Mesodermal cell (in vitro differentiated cells): Measurements from ENCODE around the gene PTPRK.
"Not testable (repeated sequence)": the region's sequence is repeated elsewhere in the genome, so short reads cannot be mapped to it uniquely, and the experiment has no call there.

Source experiments
- H3K27ac ChIP-seq: 2 replicates; pipeline ENCODE4 v1.7.0; 2013; ENCODE audit warnings: mild to moderate bottlenecking, low read depth, low read length, moderate library complexity; ENCODE audit not compliant: severe bottlenecking
- H3K36me3 ChIP-seq: 2 replicates; pipeline ENCODE4 v1.7.1; 2013; ENCODE audit warnings: mild to moderate bottlenecking, low read length, moderate library complexity; ENCODE audit not compliant: control insufficient read depth, insufficient read depth
- H3K4me1 ChIP-seq: one replicate; pipeline ENCODE4 v1.7.1; 2013; ENCODE audit warnings: mild to moderate bottlenecking, low read length; ENCODE audit not compliant: insufficient read depth, control insufficient read depth, poor library complexity, severe bottlenecking
- H3K4me3 ChIP-seq: 2 replicates; pipeline ENCODE4 v1.7.0; 2013; ENCODE audit warnings: low read length, control low read depth, mild to moderate bottlenecking; ENCODE audit not compliant: insufficient read depth, poor library complexity, severe bottlenecking; ENCODE audit errors: extremely low read depth
- H3K9me3 ChIP-seq: 2 replicates; pipeline ENCODE4 v1.7.1; 2013; ENCODE audit warnings: mild to moderate bottlenecking, low read length, moderate library complexity; ENCODE audit not compliant: control insufficient read depth
- WGBS, 2 experiments: methylation state at CpG; one replicate each; pipeline ENCODE4 v1.1.5; 2013; ENCODE audit warnings: missing lambda C conversion rate in 2 of 2; ENCODE audit not compliant: insufficient coverage in 2 of 2; 5-methylcytosine and 5-hydroxymethylcytosine counted together

PTPRK gene

DNA sequence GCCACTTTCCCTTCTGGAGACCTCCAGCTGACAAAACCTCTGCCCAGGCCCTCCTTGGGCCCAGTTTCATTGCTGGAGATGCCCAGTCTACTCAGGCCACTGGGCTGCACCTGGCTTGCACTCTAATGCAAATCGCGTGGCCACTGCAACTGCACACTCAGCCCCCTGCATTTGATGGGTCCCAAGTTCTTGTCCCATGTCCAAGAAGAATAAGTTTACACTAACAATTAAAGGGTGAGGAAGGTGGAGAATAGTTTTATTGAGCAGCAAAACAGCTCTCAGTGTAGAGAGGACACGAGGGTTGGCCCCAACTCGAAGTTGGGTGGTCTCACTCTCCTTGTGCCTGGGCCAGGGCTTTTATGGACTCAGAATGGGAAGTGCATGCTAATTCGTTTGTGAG, 587.7 kb downstream of the PTPRK start:
- Histone ChIP-seq H3K4me3 (no peak overlapping the region), H3K36me3 (no peaks in the 10 kb centered on the region), H3K27ac (no peak overlapping the region), H3K9me3 (peaks cover 9% of the 10 kb centered on the region), H3K4me1 (peaks cover under 1% of the 10 kb centered on the region)
- WGBS, 2 experiments = 76 to 77% methylated on average over 3 to 5 of the region's 5 CpGs

- H3K36me3 ChIP-seq, H3K4me3 ChIP-seq, H3K27ac ChIP-seq, H3K4me1 ChIP-seq: not testable (repeated sequence)
- H3K9me3 ChIP-seq = peaks cover 14% of the 10 kb centered on the region
- 90 to 92% methylated on average over 1 to 5 of the region's 10 CpGs for WGBS, 2 experiments
These were observed 594.0 kb downstream of the PTPRK start for GRCh38 chr6:127926441-127926840.

DNA sequence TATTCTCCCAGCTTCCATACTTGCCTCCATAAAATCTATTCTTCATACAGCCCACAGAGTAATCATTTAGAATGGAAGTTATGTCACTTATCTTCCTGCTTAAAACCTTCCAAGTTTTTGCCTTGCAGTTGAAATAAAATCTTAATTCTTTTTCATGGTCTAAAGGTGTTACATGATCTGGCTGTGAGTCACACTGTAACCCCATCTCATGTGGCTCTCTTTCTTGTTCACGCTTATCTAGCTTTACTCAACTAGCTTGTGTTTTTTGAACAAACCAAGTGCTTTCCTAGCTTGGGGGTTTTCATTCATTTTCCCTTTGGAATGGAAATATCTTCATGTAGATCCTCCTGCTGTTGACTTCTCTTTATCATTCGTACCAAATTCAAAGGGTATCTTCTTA, 596.0 kb downstream of the PTPRK start:
- peaks cover 14% of the 10 kb centered on the region for H3K9me3 ChIP-seq
- H3K36me3 ChIP-seq = no peaks in the 10 kb centered on the region
- H3K4me3 ChIP-seq = no peak overlapping the region
- peaks cover 4% of the 10 kb centered on the region for H3K4me1 ChIP-seq
- WGBS, 2 experiments = 88 to 100% methylated on average over 1 of the region's 2 CpGs
- H3K27ac ChIP-seq = no peak overlapping the region

DNA sequence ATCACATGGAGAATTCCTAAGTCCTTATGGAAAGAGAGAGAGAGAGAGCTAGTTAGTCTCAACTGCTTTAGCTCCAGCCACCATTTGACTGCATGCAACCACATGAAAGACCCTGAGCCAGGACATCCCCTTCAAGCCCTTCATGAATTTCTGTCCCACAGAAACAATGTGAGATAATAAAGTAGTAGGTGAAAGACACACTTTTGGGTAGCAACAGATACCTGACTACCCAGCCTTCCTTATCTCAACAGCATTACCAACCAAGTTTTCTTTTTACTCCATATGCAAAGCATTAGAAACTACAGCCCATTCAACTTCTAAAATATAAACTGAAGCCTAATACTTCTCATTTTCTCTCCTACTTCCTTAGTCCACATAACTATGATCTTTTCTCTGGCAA, 596.4 kb downstream of the PTPRK start:
- Histone ChIP-seq H3K27ac (no peak overlapping the region), H3K4me3 (no peak overlapping the region), H3K9me3 (peaks cover 14% of the 10 kb centered on the region)

DNA sequence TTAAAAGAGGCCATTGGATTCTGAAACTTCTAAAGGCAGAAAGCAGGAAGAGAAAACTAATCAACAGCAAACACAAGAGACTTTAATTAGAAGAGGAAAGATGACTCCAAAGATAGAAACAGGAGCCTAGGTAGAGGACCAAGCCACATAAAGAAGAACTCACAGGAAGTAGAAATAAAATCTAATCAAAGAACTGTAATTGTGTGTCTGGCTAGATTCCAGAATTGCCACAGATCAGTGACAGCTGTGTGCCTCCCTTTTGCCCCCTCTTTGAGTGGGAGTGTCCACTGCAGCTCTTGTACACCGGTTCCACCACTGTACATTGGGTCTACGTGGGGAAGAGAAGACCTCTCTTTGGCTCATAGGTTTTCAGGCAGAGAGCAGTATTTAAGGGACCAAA, 597.3 kb downstream of the PTPRK start:
- Histone ChIP-seq H3K9me3 (peaks cover 14% of the 10 kb centered on the region), H3K36me3 (no peaks in the 10 kb centered on the region), H3K4me1 (peaks cover 4% of the 10 kb centered on the region), H3K4me3 (no peak overlapping the region), H3K27ac (no peak overlapping the region)
- 100% methylated on average over 1 of the region's 2 CpGs; no CpG with 5 or more reads in 1 of the 2 experiments for WGBS, 2 experiments

More for the DNA sequence above, 596.4 kb downstream of the PTPRK start:
- H3K4me1 ChIP-seq = peaks cover 4% of the 10 kb centered on the region
- no peaks in the 10 kb centered on the region for H3K36me3 ChIP-seq

- 100% methylated on average over 1 of the region's 6 CpGs; no CpG with 5 or more reads in 1 of the 2 experiments for WGBS, 2 experiments
- H3K4me3 ChIP-seq = no peak overlapping the region
- peaks cover 4% of the 10 kb centered on the region for H3K4me1 ChIP-seq
- peaks cover 14% of the 10 kb centered on the region for H3K9me3 ChIP-seq
- no peak overlapping the region for H3K27ac ChIP-seq
- no peaks in the 10 kb centered on the region for H3K36me3 ChIP-seq
These were observed 598.4 kb downstream of the PTPRK start for GRCh38 chr6:127921982-127922381.

- no peak overlapping the region for H3K4me3 ChIP-seq
- peaks cover 9% of the 10 kb centered on the region for H3K9me3 ChIP-seq
- peaks cover 4% of the 10 kb centered on the region for H3K4me1 ChIP-seq
- no peaks in the 10 kb centered on the region for H3K36me3 ChIP-seq
- 91 to 97% methylated on average over 3 of the region's 3 CpGs for WGBS, 2 experiments
- H3K27ac ChIP-seq = no peak overlapping the region
These were observed 599.6 kb downstream of the PTPRK start for GRCh38 chr6:127920804-127921203.
